Measurements from ENCODE around the gene LRRC75A.

The LRRC75A gene

DNA sequence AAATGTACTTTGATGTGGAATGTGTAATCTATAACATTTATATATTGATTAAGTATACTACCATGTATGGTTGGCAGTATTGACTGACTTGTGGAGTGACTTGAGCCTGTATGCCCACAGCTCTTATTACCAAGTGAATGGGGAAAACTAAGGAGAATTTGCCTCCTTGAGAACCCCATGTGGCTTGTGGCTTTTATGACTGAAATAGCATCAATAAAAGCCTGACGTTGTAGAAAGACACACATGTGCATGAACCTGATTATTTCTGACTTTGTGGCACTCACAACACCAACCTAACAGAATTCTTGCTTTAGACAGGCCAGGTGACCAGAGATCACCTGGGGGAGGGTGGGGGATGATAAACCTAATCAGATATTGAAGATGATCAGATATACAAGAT is 2.1 kb upstream of the LRRC75A start:
- H3K27me3 ChIP-seq (ENCODE audit: insufficient read depth, poor library complexity, severe bottlenecking): no peaks in the 10 kb centered on the region
- DNase-seq (ENCODE audit: low spot score) (no peak), ATAC-seq (ENCODE audit: low read depth) (no peak)
- no peaks in the 10 kb centered on the region for H3K9me3 ChIP-seq (ENCODE audit: severe bottlenecking)
- H3K4me1 ChIP-seq (ENCODE audit: insufficient read depth, poor library complexity, severe bottlenecking): no peaks in the 10 kb centered on the region
- H3K27ac ChIP-seq (ENCODE audit: poor library complexity, severe bottlenecking): no peak overlapping the region
- H3K36me3 ChIP-seq (ENCODE audit: low read depth): no peaks in the 10 kb centered on the region
- TF ChIP-seq, protein P1, sequence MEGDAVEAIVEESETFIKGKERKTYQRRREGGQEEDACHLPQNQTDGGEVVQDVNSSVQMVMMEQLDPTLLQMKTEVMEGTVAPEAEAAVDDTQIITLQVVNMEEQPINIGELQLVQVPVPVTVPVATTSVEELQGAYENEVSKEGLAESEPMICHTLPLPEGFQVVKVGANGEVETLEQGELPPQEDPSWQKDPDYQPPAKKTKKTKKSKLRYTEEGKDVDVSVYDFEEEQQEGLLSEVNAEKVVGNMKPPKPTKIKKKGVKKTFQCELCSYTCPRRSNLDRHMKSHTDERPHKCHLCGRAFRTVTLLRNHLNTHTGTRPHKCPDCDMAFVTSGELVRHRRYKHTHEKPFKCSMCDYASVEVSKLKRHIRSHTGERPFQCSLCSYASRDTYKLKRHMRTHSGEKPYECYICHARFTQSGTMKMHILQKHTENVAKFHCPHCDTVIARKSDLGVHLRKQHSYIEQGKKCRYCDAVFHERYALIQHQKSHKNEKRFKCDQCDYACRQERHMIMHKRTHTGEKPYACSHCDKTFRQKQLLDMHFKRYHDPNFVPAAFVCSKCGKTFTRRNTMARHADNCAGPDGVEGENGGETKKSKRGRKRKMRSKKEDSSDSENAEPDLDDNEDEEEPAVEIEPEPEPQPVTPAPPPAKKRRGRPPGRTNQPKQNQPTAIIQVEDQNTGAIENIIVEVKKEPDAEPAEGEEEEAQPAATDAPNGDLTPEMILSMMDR (IDR thresholded peaks at IDR 0.05; ENCODE audit: poor library complexity, severe bottlenecking): no peak
- no peak overlapping the region for H3K4me3 ChIP-seq (ENCODE audit: severe bottlenecking)

DNA sequence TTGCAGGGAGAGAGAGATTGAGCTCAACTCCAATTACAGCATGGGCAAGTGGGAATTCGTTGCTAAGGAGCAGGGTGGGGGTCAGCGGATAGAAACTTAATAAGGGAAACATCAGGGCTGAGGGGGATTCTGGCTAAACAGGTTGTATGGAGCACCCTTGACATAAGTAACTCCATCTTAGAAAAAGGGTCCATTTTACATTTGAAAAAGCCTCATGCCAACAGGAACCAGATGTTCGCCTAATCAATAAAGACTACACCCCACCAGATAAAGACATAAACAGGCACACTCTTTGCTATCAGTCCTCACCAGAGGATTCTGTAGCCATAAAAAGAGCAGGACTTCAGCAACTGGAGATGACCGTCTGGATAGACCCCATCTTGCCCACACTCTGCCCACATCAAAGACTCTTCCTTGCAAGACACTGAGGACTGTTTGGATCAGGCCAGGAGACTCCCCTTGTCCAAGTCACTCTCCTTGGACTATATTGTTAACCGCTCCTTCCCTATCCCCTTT is 1.6 kb upstream of the LRRC75A start:
- Histone ChIP-seq H3K4me3 (ENCODE audit: severe bottlenecking) (no peak overlapping the region), H3K27me3 (ENCODE audit: insufficient read depth, poor library complexity, severe bottlenecking) (no peaks in the 10 kb centered on the region), H3K27ac (ENCODE audit: poor library complexity, severe bottlenecking) (no peak overlapping the region), H3K4me1 (ENCODE audit: insufficient read depth, poor library complexity, severe bottlenecking) (no peaks in the 10 kb centered on the region), H3K9me3 (ENCODE audit: severe bottlenecking) (no peaks in the 10 kb centered on the region), H3K36me3 (ENCODE audit: low read depth) (no peaks in the 10 kb centered on the region)
- ATAC-seq (ENCODE audit: low read depth) (no peak), DNase-seq (ENCODE audit: low spot score) (no peak)
- TF ChIP-seq, protein P1 (IDR thresholded peaks at IDR 0.05; ENCODE audit: poor library complexity, severe bottlenecking): no peak

DNA sequence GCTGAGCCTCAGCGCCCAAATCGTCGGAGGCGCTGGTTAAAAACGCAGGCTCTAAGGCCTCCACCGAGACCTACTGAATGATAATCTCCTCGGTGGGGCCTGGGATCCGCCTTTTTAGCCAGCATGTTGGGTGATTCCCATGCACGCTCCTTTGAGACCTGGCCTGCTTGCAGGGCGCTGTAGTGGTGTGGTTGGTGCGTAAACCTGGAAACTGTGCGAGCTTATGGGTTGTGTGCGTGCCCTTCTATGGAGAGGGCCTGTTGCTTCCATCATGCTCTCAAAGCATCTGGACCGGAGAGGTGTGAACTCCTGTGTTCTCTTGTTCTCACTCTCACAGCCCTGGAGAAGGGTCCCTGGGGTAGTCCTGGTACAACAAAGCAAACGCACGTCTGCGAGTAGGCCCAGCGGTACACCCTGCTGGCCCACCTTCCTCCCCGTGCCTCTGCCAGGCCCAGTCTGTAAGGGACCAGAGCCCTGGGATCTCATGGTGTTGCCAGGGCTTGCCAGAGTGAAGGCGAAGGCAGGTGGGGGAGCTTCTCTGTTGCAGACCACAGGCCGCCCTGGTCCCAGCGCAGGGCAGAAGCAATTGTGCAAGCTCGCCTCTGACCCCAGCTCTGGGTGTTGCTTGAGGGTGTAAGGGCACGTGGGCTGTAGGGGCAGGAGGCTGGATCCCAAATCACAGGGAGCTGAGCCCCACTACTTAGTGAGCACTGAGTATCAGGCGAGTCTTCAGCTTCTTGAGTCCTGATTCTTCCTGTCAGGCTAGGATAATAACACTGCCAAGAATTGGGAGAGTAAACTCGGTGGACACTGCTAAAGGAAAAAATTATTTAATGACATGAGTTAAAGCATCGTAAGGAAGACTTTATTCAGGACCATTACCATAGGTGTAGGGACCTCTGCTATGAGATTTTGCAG is 879 bp upstream of the LRRC75A start:
- TF ChIP-seq, protein P1 (IDR thresholded peaks at IDR 0.05; ENCODE audit: poor library complexity, severe bottlenecking): no peak
- no peaks in the 10 kb centered on the region for H3K27me3 ChIP-seq (ENCODE audit: insufficient read depth, poor library complexity, severe bottlenecking)
- H3K9me3 ChIP-seq (ENCODE audit: severe bottlenecking): no peaks in the 10 kb centered on the region
- H3K4me3 ChIP-seq (ENCODE audit: severe bottlenecking): peak overlapping the region; percentile 51
- DNase-seq (ENCODE audit: low spot score) (no peak), ATAC-seq (ENCODE audit: low read depth) (no peak)
- no peaks in the 10 kb centered on the region for H3K36me3 ChIP-seq (ENCODE audit: low read depth)
- no peak overlapping the region for H3K27ac ChIP-seq (ENCODE audit: poor library complexity, severe bottlenecking)
- H3K4me1 ChIP-seq (ENCODE audit: insufficient read depth, poor library complexity, severe bottlenecking): no peaks in the 10 kb centered on the region

DNA sequence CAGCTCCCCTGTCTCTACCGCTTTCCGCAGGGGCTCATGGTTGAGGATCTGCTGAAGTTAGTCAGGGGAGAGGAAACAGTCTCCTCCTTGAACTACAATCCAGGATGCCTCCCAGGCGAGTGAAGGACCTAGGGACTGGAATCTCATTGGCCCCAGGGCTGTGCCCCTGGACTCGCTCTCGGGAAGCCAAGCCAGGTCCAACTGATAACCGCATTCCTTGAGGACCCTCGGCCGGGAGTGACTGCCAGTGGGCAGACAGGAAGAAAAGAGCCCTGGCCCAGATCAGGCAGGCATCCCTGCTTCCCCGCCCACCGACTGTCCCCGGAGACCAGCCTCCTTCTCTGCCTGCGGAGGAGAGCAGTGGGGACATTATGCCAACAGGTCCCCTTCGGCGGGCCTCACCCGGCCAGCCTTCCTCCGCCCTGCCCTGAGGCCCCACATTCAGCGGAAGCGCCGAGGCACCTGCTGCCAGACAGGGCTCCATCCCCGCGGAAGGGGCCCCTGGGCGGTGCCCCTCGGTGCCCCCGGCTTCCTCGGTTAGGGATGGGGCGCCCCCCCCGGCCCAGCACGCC is 776 bp downstream of the LRRC75A start:
- H3K4me3 ChIP-seq (ENCODE audit: severe bottlenecking): peak overlapping the region; percentile 51
- no peaks in the 10 kb centered on the region for H3K27me3 ChIP-seq (ENCODE audit: insufficient read depth, poor library complexity, severe bottlenecking)
- TF ChIP-seq, protein P1 (IDR thresholded peaks at IDR 0.05; ENCODE audit: poor library complexity, severe bottlenecking): no peak
- no peaks in the 10 kb centered on the region for H3K36me3 ChIP-seq (ENCODE audit: low read depth)
- H3K4me1 ChIP-seq (ENCODE audit: insufficient read depth, poor library complexity, severe bottlenecking): peaks cover 8% of the 10 kb centered on the region
- no peak overlapping the region for H3K27ac ChIP-seq (ENCODE audit: poor library complexity, severe bottlenecking)
- DNase-seq (ENCODE audit: low spot score) (no peak), ATAC-seq (ENCODE audit: low read depth) (peak; percentile 2; the same call in 1 of the 3 replicates)
- H3K9me3 ChIP-seq (ENCODE audit: severe bottlenecking): no peaks in the 10 kb centered on the region
